Measurements from ENCODE around the gene NBEA.

Gene NBEA

GRCh38 chr13:35179494-35179893 lies 237.4 kb downstream of the NBEA start:
- no peak for DNase-seq (ENCODE audit: low read depth in 2 of 2)

GRCh38 chr13:35179920-35180663 lies 238.0 kb downstream of the NBEA start:
- DNase-seq (ENCODE audit: low read depth in 2 of 2) = no peak

GRCh38 chr13:35190241-35190640 lies 248.2 kb downstream of the NBEA start:
- no peak for DNase-seq (ENCODE audit: low read depth in 2 of 2)

- DNase-seq (ENCODE audit: low read depth in 2 of 2) = no peak
These were observed 249.8 kb downstream of the NBEA start for GRCh38 chr13:35191883-35192282.

GRCh38 chr13:35198613-35199200 lies 256.6 kb downstream of the NBEA start:
- no peak for DNase-seq (ENCODE audit: low read depth in 2 of 2)

GRCh38 chr13:35208587-35208986 lies 266.5 kb downstream of the NBEA start:
- no peak for DNase-seq (ENCODE audit: low read depth in 2 of 2)

GRCh38 chr13:35210261-35210660 lies 268.2 kb downstream of the NBEA start:
- DNase-seq (ENCODE audit: low read depth in 2 of 2) = no peak

- no peak for DNase-seq (ENCODE audit: low read depth in 2 of 2)
These were observed 269.9 kb downstream of the NBEA start for GRCh38 chr13:35211949-35212348.

- DNase-seq (ENCODE audit: low read depth in 2 of 2) = no peak
These were observed 271.8 kb downstream of the NBEA start for GRCh38 chr13:35213911-35214310.

- DNase-seq (ENCODE audit: low read depth in 2 of 2) = no peak
These were observed 274.1 kb downstream of the NBEA start for GRCh38 chr13:35216131-35216530.

GRCh38 chr13:35219021-35219420 lies 277.0 kb downstream of the NBEA start:
- no peak for DNase-seq (ENCODE audit: low read depth in 2 of 2)

- no peak for DNase-seq (ENCODE audit: low read depth in 2 of 2)
These were observed 283.1 kb downstream of the NBEA start for GRCh38 chr13:35225159-35225558.

- no peak for DNase-seq (ENCODE audit: low read depth in 2 of 2)
These were observed 283.5 kb downstream of the NBEA start for GRCh38 chr13:35225582-35225981.

- no peak for DNase-seq (ENCODE audit: low read depth in 2 of 2)
These were observed 286.5 kb downstream of the NBEA start for GRCh38 chr13:35228536-35228935.

GRCh38 chr13:35231426-35231825 lies 289.4 kb downstream of the NBEA start:
- DNase-seq (ENCODE audit: low read depth in 2 of 2) = no peak

- no peak for DNase-seq (ENCODE audit: low read depth in 2 of 2)
These were observed 296.2 kb downstream of the NBEA start for GRCh38 chr13:35238274-35238673.

GRCh38 chr13:35252536-35253205 lies 310.6 kb downstream of the NBEA start:
- no peak for DNase-seq (ENCODE audit: low read depth in 2 of 2)

- DNase-seq (ENCODE audit: low read depth in 2 of 2) = no peak
These were observed 313.2 kb downstream of the NBEA start for GRCh38 chr13:35255241-35255640.

- DNase-seq (ENCODE audit: low read depth in 2 of 2) = no peak
These were observed 314.5 kb downstream of the NBEA start for GRCh38 chr13:35256459-35257148.

GRCh38 chr13:35260316-35260715 lies 318.2 kb downstream of the NBEA start:
- no peak for DNase-seq (ENCODE audit: low read depth in 2 of 2)

GRCh38 chr13:35266412-35266811 lies 324.3 kb downstream of the NBEA start:
- no peak for DNase-seq (ENCODE audit: low read depth in 2 of 2)

- no peak for DNase-seq (ENCODE audit: low read depth in 2 of 2)
These were observed 336.8 kb downstream of the NBEA start for GRCh38 chr13:35278917-35279316.

GRCh38 chr13:35279500-35279899 lies 337.4 kb downstream of the NBEA start:
- no peak for DNase-seq (ENCODE audit: low read depth in 2 of 2)

Measured in stimulated activated CD8-positive, alpha-beta memory T cell treated with anti-CD3 and anti-CD28 coated beads, Interleukin-7, amount 100 ng/mL, for 4 hours (primary cell).